CD4-positive, alpha-beta memory T cell (primary cell): Measurements from ENCODE around the gene ATP13A3. TPM values are rescaled to one million over a fixed set of nuclear protein-coding genes. Genes with fewer than 3 reads are reported as not detected.
"Not testable (repeated sequence)": the region's sequence is repeated elsewhere in the genome, so short reads cannot be mapped to it uniquely, and the experiment has no call there.

Experiments used
- CTCF ChIA-PET: fragments of 350-600 bp; sonication (Branson Sonifier 250); formaldehyde crosslinking; loops from one replicate; lab custom pipeline; 2021; ENCODE audit warnings: inconsistent platforms; ENCODE audit not compliant: partially characterized antibody; lab: Charles Lee
- POLR2A ChIA-PET: fragments of 350-600 bp; sonication (Branson Sonifier 250); formaldehyde crosslinking; loops from one replicate; lab custom pipeline; 2021; ENCODE audit not compliant: partially characterized antibody; lab: Charles Lee
- DNase-seq, 5 donors: peaks; one replicate each; pipeline versions ENCODE4 v3.0.0 to v3.0.0-alpha.2; 2020 to 2022; ENCODE audit warnings: mixed read lengths in 1 of 5
- H3K27ac ChIP-seq: one replicate; pipeline ENCODE4 v1.7.0; 2013; ENCODE audit warnings: low read depth, low read length
- H3K27me3 ChIP-seq: 2 replicates; pipeline ENCODE4 v1.7.0; 2013; ENCODE audit warnings: mild to moderate bottlenecking, low read length, moderate library complexity; ENCODE audit not compliant: insufficient read depth
- H3K36me3 ChIP-seq: 2 replicates; pipeline ENCODE4 v1.7.0; 2013; ENCODE audit warnings: mild to moderate bottlenecking, low read length, moderate library complexity; ENCODE audit not compliant: insufficient read depth
- H3K4me1 ChIP-seq: 2 replicates; pipeline ENCODE4 v1.7.0; 2013; ENCODE audit warnings: mild to moderate bottlenecking, low read length, moderate library complexity; ENCODE audit not compliant: insufficient read depth
- H3K4me3 ChIP-seq, 2 donors: one replicate each; pipeline ENCODE4 v1.7.0; 2013; ENCODE audit warnings: low read length in 2 of 2, mild to moderate bottlenecking in 1 of 2
- H3K9me3 ChIP-seq, 2 donors: one replicate each; pipeline ENCODE4 v1.7.0; 2013; ENCODE audit warnings: low read length in 2 of 2, control low read depth in 1 of 2; ENCODE audit not compliant: control insufficient read depth in 1 of 2
- H3K27ac Mint-ChIP-seq, 7 donors: one replicate each; pipeline ENCODE4 v1.8.0; 2020 to 2021; ENCODE audit warnings: mixed read lengths in 7 of 7, mild to moderate bottlenecking in 6 of 7, inconsistent platforms in 3 of 7, moderate library complexity in 3 of 7
- H3K27me3 Mint-ChIP-seq, 2 donors: one replicate each; pipeline ENCODE4 v1.8.0; 2020 to 2021; ENCODE audit warnings: mixed read lengths in 2 of 2
- H3K36me3 Mint-ChIP-seq, 2 donors: one replicate each; pipeline ENCODE4 v1.8.0; 2020 to 2021; ENCODE audit warnings: mixed read lengths in 2 of 2, inconsistent platforms in 1 of 2, mild to moderate bottlenecking in 1 of 2
- H3K4me1 Mint-ChIP-seq, 4 donors: one replicate each; pipeline ENCODE4 v1.8.0; 2020 to 2021; ENCODE audit warnings: mixed read lengths in 4 of 4, mild to moderate bottlenecking in 1 of 4
- H3K4me3 Mint-ChIP-seq, 8 donors: one replicate each; pipeline ENCODE4 v1.8.0; 2020 to 2021; ENCODE audit warnings: mixed read lengths in 8 of 8, mild to moderate bottlenecking in 7 of 8, moderate library complexity in 6 of 8, inconsistent platforms in 3 of 8
- H3K9me3 Mint-ChIP-seq, 8 donors: one replicate each; pipeline ENCODE4 v1.8.0; 2020 to 2021; ENCODE audit warnings: mixed read lengths in 8 of 8, mild to moderate bottlenecking in 5 of 8, inconsistent platforms in 3 of 8, moderate library complexity in 1 of 8
- intact Hi-C: fragments of 100-400 bp; cut with micrococcal nuclease; formaldehyde crosslinking; loops from one replicate; pipeline ENCODE4 v1.15.1; 2023
- polyA plus RNA-seq, 2 donors: library from polyadenylated mRNA; unstranded; fragments of 300-500 nt; fragmentation: Illumina TruSeq; gene quantifications; one replicate each; pipeline ENCODE4 v1.2.3, GENCODE V29; 2021
- total RNA-seq, 2 experiments: library from RNA; stranded (reverse); gene quantifications; one replicate each; pipeline ENCODE4 v1.2.3, GENCODE V29; 2021

Gene ATP13A3
- total RNA-seq (10 to 100 TPM; 57.6 to 62.7 TPM), polyA plus RNA-seq (10 to 100 TPM in 1 of 2 donors, 1 to 10 TPM in 1; 6.7 to 14.5 TPM)

DNA sequence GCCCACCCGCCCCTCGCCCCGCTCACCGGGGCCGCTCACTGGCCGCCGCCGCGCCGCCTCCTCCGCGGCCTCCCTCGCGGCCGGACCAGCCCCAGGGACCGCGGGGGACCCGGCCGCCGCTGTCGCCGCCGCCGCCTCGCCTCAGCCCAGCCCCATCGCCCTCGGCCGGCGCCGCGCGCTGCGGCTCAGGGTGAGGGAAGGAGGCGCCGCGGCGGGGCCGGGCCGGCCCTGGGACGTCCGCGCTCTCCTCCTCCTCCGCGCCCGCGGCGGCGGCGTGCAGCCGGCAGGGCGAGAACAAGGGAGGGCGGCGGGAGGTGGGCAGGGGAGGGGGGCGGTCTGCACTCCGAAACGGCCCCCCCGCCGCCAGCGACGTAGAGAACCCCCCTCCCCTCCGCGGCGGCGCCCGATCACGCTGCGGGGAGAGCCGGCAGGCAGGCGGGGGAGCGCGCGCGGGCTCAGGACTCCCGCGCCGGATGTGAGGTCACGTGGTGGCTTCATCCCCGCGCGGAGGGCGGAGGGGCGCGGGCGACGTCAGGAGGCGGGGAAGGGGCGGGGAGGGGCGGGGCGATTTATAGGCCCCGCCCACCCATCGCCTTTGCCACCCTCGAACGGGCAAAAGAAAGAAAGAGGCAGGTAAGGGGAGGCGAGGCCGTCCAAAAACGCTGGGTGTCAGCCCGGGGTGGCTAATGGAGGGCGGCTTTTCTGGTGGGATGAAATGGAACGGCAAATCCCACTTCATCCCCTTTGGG is at the start of gene ATP13A3:
TSS of gene ATP13A3 (minus strand) at position 463 of the 749 bp plus-strand sequence. CDS start 24,812 bp downstream, outside the sequence.
- H3K4me3 ChIP-seq = peak within 1 kb of the TSS; percentile 67 to 90
- peak within 1 kb of the TSS; percentile 75 for H3K27ac ChIP-seq
- H3K9me3 ChIP-seq = no peaks in the 10 kb centered on the region
- Mint-ChIP-seq H3K27me3 (no peaks in the 10 kb centered on the region), H3K4me1 (peaks cover 27 to 52% (median 40%) of the 10 kb centered on the region in 4 donors), H3K36me3 (peaks cover 8 to 19% of the 10 kb centered on the region in 2 donors), H3K4me3 (peak within 1 kb of the TSS; percentile 93 to 98 (median 94)), H3K9me3 (peaks cover 0 to 3% (median 0%) of the 10 kb centered on the region in 8 donors), H3K27ac (peak within 1 kb of the TSS; percentile 90 to 98 (median 95))
- intact Hi-C loops = loop anchor here (1.0 to 10.0 kb wide), 4 partner anchors 97 to 352 kb away; partner anchors contain the start of genes HES1 and LSG1
- H3K36me3 ChIP-seq = no peaks in the 10 kb centered on the region
- POLR2A ChIA-PET = interaction anchor here (0.9 to 3.0 kb wide), 5 partner anchors 10 to 956 kb away, joined by 3 to 15 read pairs (median 9); partner anchors contain the start of gene ACAP2
- peak; percentile 92 to 94 (median 92) for DNase-seq
- no peaks in the 10 kb centered on the region for H3K27me3 ChIP-seq
- CTCF ChIA-PET = interaction anchor here (1.0 to 3.7 kb wide), 6 partner anchors 12 to 96 kb away, joined by 3 to 25 read pairs (median 4); no protein-coding TSS in a partner anchor
- peaks cover 41% of the 10 kb centered on the region for H3K4me1 ChIP-seq

DNA sequence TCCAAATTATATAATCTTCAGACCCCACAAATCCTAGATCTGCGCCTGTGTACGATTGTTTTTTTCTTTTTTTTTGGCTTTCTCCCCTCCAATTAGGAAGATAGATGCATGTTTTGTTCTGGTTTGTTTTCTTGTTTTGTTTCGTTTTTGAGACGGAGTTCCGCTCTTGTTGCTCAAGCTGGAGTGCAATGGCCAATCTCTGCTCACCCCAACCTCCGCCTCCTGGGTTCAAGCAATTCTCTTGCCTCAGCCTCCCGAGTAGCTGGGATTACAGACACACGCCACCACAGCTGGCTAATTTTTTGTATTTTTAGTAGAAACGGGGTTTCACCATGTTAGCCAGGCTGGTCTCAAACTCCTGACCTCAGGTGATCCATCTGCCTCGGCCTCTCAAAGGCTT is 48.4 kb upstream of the ATP13A3 start:
- H3K4me3 Mint-ChIP-seq, DNase-seq, H3K27me3 Mint-ChIP-seq, H3K9me3 ChIP-seq, intact Hi-C loops, H3K36me3 ChIP-seq, H3K27ac Mint-ChIP-seq, POLR2A ChIA-PET, H3K36me3 Mint-ChIP-seq, H3K4me3 ChIP-seq, H3K27ac ChIP-seq, H3K4me1 Mint-ChIP-seq, H3K27me3 ChIP-seq, H3K4me1 ChIP-seq: not testable (repeated sequence)
- peaks cover 2 to 28% (median 15%) of the 10 kb centered on the region in 8 donors for H3K9me3 Mint-ChIP-seq
- CTCF ChIA-PET = interaction anchor here (1.9 kb wide), 1 partner anchor 63 kb away, joined by 4 read pairs; no protein-coding TSS in a partner anchor

DNA sequence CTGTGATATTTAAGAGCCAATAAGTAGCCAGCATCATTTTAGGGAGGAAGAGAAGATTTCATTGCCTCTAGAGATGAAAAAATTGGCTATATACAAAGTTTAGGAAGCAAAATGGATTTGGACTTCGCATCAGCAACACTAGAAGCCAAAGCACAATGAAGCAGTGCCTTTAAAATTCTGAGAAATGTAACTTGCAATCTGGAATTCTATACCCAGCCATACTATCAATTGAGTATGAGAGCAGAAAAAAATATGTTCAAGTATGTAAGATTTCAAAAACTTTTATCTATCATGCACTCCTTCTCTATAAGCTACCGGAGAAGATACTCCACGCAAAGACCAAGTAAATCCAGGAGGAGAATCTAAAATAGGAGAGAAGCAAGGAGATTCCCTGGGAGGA is 47.4 kb upstream of the ATP13A3 start:
- Histone ChIP-seq H3K27me3 (no peaks in the 10 kb centered on the region), H3K36me3 (no peaks in the 10 kb centered on the region), H3K4me3 (no peak overlapping the region), H3K9me3 (no peaks in the 10 kb centered on the region), H3K4me1 (no peaks in the 10 kb centered on the region), H3K27ac (no peak overlapping the region)
- no peak for DNase-seq
- intact Hi-C loops = no loop called here
- ChIA-PET POLR2A (no interaction called here), CTCF (interaction anchor here (1.9 kb wide), 1 partner anchor 62 kb away, joined by 4 read pairs; no protein-coding TSS in a partner anchor)
- Mint-ChIP-seq H3K27ac (peak overlapping the region in 1 of 7 donors; percentile 21), H3K9me3 (peaks cover 2 to 28% (median 15%) of the 10 kb centered on the region in 8 donors), H3K4me3 (no peak overlapping the region), H3K4me1 (no peaks in the 10 kb centered on the region), H3K36me3 (no peaks in the 10 kb centered on the region), H3K27me3 (peaks cover 0 to 5% of the 10 kb centered on the region in 2 donors)

DNA sequence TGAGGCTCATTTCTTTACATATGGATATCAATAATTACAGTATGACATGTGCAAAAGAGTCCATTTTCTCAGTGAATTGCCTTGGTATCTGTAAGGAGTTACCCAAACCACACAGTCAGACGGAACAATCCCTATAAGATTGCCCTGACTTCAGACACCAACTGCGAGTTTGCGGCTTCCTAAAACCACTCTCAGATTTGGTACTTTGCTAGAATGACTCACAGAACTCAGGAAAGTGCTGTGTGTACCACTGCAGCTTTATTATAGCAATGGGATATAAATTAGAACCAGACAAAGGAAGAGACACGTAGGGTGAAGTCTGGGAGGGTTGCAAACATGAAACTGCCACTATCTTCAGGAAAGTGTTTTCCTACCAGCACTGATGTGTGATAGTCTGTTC is 45.8 kb upstream of the ATP13A3 start:
- no peaks in the 10 kb centered on the region for H3K36me3 ChIP-seq
- no peaks in the 10 kb centered on the region for H3K36me3 Mint-ChIP-seq
- peaks cover 0 to 5% of the 10 kb centered on the region in 2 donors for H3K27me3 Mint-ChIP-seq
- no peaks in the 10 kb centered on the region for H3K9me3 ChIP-seq
- intact Hi-C loops = no loop called here
- no peak for DNase-seq
- H3K27me3 ChIP-seq = no peaks in the 10 kb centered on the region
- no peaks in the 10 kb centered on the region for H3K4me1 ChIP-seq
- peaks cover 2 to 28% (median 15%) of the 10 kb centered on the region in 8 donors for H3K9me3 Mint-ChIP-seq
- CTCF ChIA-PET = interaction anchor here (1.2 kb wide), 2 partner anchors 61 to 64 kb away, joined by 3 to 6 read pairs; no protein-coding TSS in a partner anchor
- no peak overlapping the region for H3K27ac ChIP-seq
- no peak overlapping the region for H3K4me3 ChIP-seq
- no peak overlapping the region for H3K4me3 Mint-ChIP-seq
- no peaks in the 10 kb centered on the region for H3K4me1 Mint-ChIP-seq
- no peak overlapping the region for H3K27ac Mint-ChIP-seq
- POLR2A ChIA-PET = no interaction called here

DNA sequence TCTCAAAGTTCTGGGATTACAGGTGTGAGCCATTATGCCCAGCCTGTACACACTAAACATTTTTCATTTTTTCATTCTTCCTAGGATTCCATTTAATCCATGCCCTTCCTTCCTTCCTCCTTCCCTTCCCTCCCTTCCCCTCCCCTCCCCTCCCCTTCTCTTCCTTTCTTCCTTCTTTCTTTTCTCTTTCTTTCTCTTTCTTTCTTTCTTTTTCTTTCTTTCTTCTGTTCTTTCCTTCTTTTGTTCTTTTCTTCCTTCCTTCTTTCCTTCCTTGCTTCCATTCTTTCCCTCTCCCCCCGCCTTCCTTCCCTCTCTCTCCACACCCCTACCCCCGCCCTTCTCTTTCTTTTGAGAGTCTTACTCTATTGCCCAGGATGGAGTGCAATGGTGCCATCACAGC is 40.9 kb upstream of the ATP13A3 start:
- ChIA-PET CTCF (interaction anchor here (1.2 kb wide), 1 partner anchor 58 kb away, joined by 3 read pairs; no protein-coding TSS in a partner anchor), POLR2A (no interaction called here)
- H3K9me3 ChIP-seq = no peaks in the 10 kb centered on the region
- Mint-ChIP-seq H3K27ac (no peak overlapping the region), H3K4me1 (no peaks in the 10 kb centered on the region), H3K9me3 (peaks cover 0 to 3% (median 0%) of the 10 kb centered on the region in 8 donors), H3K4me3 (no peak overlapping the region), H3K27me3 (peaks cover 0 to 4% of the 10 kb centered on the region in 2 donors), H3K36me3 (no peaks in the 10 kb centered on the region)
- intact Hi-C loops = no loop called here
- H3K27me3 ChIP-seq = no peaks in the 10 kb centered on the region
- H3K36me3 ChIP-seq = no peaks in the 10 kb centered on the region
- DNase-seq = no peak
- no peak overlapping the region for H3K4me3 ChIP-seq
- H3K27ac ChIP-seq = no peak overlapping the region
- no peaks in the 10 kb centered on the region for H3K4me1 ChIP-seq

DNA sequence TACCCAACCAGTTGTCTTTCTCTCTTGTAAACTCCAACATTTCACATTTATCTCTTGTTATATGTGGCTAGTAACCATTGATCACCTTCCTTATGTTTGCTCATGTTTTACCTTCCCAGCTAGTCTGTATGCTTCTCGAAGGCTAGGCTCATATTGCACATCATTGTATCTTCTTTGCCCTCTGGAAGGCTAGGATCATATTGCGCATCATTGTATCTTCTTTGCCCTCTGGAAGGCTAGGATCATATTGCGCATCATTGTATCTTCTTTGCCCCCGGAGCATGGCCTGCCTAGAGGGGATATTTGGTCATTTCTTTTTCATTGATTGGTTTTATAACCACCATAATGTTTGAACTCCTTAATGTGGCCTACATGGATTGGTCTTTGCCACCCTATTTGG is 39.4 kb upstream of the ATP13A3 start:
- Histone ChIP-seq H3K9me3 (no peaks in the 10 kb centered on the region), H3K4me1 (peaks cover under 1% of the 10 kb centered on the region), H3K36me3 (no peaks in the 10 kb centered on the region), H3K27me3 (no peaks in the 10 kb centered on the region), H3K27ac (no peak overlapping the region), H3K4me3 (no peak overlapping the region)
- H3K9me3 Mint-ChIP-seq = no peaks in the 10 kb centered on the region
- no peak for DNase-seq
- CTCF ChIA-PET = no interaction called here
- intact Hi-C loops = no loop called here
- POLR2A ChIA-PET = no interaction called here
- peaks cover 0 to 4% of the 10 kb centered on the region in 2 donors for H3K27me3 Mint-ChIP-seq
- peaks cover 0 to 4% (median under 1%) of the 10 kb centered on the region in 4 donors for H3K4me1 Mint-ChIP-seq
- H3K36me3 Mint-ChIP-seq = no peaks in the 10 kb centered on the region
- no peak overlapping the region for H3K27ac Mint-ChIP-seq
- no peak overlapping the region for H3K4me3 Mint-ChIP-seq

DNA sequence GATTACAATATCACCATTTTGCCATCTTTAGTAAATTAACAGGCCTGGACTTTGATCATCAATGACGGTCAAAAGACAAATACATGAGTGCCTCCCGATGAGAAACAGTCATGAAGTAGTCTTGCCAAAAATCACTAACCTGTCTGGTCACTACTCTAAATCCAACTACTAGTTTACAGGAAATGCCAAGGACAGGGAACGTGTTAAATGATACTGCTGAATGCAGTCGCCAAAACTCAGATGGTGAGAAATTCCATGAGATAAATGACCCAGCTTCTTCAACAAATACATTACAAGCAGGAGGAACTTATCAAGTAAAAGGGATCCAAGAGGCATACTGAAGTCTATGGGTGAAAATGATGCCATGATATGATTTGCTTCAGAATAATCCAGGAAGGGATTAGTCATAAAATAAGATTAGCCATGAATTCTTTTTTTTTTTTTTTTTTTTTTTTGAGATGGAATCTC is 35.8 kb upstream of the ATP13A3 start:
- H3K36me3 ChIP-seq = no peaks in the 10 kb centered on the region
- H3K27ac ChIP-seq = no peak overlapping the region
- H3K27me3 ChIP-seq = no peaks in the 10 kb centered on the region
- H3K4me3 ChIP-seq = no peak overlapping the region
- peaks cover 5% of the 10 kb centered on the region for H3K4me1 ChIP-seq
- POLR2A ChIA-PET = interaction anchor here (0.6 kb wide), 1 partner anchor 35 kb away, joined by 3 read pairs; no protein-coding TSS in a partner anchor
- no peaks in the 10 kb centered on the region for H3K36me3 Mint-ChIP-seq
- peaks cover 3 to 15% (median 6%) of the 10 kb centered on the region in 4 donors for H3K4me1 Mint-ChIP-seq
- no peak overlapping the region for H3K4me3 Mint-ChIP-seq
- no peaks in the 10 kb centered on the region for H3K9me3 Mint-ChIP-seq
- intact Hi-C loops = no loop called here
- H3K27ac Mint-ChIP-seq = no peak overlapping the region
- H3K9me3 ChIP-seq = no peaks in the 10 kb centered on the region
- peaks cover 3 to 11% of the 10 kb centered on the region in 2 donors for H3K27me3 Mint-ChIP-seq
- CTCF ChIA-PET = interaction anchor here (0.9 to 1.0 kb wide), 2 partner anchors 50 to 51 kb away, joined by 3 to 5 read pairs; no protein-coding TSS in a partner anchor
- no peak for DNase-seq
